ENCODE measurements around the gene CNGB1.
"Not testable (repeated sequence)": the region's sequence is repeated elsewhere in the genome, so short reads cannot be mapped to it uniquely, and the experiment has no call there.

The CNGB1 gene

DNA sequence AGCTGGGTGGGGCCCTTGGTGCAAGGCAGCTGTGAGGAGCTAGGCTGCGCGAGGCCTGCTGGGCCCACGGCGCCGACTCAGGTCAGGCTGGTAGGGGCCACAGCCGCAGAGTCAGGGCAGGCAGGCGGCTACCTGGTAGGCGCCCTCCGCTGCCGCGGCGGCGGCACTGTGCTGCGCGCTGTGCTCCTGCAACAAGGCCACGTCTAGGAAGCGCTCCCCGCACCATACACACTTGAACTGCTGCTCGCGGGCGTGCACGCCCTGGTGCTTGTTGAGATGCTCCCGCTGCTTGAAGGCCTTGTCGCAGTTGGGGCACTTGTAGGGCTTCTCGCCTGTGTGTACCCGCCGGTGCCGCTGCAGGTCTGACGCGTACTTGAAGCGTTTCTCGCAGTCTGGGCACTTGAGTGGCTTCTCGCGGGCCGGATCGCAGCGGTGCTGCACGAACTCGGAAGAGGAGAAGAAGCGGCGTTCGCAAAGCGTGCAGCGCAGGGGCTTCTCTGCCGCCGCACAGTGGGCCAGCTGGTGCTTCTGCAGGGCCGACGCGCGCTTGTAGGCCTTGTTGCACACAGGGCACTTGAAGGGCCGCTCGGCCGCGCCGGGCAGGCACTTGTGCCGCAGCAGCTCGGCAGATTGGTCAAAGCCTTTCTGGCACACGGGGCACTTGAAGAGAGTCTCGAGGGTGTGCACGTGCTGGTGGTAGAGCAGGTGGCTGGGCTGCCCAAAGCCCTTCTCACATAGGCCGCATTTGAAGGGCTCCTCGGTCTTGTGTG, 25.7 kb upstream of the CNGB1 start:
- no peak for DNase-seq

DNA sequence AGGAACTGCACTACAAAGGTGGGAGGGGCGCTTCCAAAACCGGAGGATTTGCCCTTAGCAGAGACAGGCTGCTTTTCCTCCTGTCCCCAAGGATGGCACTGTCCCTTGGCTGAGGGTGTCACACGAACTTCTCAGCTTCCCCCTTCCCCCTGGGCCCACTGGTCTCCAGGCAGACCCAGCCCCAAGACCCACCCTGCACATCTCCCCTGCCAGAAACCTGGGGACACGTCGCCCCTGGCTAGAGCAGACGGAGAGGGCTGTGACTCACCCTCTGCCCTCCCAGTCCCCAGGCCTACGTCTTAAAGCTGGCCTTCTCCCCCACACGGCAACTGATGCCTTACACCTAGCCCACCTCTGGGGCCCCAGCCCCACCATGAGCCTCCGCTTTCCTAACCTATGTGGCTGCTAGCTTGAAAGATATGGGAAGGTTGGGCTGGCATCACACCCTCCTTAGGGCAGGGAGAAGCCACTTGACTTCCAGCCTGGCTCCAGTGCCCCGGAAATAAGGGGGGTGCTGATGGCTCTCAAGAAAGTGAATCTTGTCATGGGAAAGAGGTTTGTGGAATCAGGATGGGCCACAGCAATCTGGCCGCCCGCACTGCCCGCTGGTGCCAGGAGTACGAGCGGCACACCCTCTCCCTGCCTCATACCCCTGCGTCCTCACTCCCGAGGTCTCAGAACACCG, 24.9 kb upstream of the CNGB1 start:
- DNase-seq = no peak

DNA sequence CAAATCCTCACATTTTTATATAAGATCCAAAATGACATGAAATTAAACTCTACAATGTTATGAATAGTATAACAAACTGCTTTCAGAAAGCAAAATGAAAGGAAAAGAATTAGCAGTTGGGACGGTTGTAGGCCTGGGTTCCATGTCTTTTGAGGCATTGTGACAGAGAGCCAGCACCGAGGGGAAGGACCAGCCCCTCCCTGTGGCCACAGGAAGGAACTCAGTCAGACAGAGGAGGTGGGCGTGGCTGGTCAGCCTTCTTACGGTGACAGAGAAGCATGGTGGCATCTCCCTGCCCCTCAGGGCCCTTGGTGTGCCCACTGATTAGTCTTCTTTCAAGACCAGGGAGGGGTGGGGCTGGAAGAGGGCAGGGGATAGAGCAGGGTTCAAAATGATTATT, 23.9 kb upstream of the CNGB1 start:
- no peak for DNase-seq

DNA sequence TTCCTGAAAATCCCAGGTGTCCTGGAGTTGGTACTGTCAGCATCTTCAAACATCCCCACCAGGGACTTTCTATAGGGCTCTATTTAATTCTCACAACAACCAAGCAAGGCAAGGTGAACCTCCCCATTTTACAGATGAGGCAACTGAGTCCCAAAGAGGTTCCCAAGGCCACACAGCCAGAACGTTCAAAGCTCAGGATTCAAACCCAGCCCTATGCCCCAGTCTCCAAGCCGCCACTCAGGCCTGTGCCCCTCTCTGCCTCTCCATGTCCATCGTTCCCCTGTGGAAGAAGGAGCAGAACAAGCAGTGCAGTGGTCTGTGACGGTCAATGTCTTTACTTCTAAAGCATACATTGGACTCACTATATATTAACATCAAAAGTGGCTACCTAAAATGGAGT, 23.4 kb upstream of the CNGB1 start:
- DNase-seq = no peak

DNA sequence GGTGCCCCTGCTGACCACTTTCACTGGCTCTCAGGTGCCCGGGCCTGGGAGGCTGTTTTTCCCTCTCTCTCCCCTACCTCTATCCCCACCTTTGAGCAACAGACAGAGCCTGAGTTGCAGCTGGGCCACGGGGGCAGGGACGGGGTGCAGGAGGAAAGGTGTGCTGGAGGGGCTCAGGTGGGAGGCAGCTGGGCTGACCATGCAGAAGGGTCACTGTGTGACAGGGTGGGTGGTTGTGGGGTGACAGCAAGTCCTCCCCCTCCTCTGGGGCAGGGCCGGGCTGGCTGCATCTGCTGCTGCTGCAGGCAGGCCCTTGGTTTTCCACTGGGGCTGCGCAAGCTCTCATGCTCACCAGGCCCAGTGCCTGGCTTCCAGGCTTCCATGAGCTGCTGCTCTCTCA, 23.0 kb upstream of the CNGB1 start:
- DNase-seq = no peak

DNA sequence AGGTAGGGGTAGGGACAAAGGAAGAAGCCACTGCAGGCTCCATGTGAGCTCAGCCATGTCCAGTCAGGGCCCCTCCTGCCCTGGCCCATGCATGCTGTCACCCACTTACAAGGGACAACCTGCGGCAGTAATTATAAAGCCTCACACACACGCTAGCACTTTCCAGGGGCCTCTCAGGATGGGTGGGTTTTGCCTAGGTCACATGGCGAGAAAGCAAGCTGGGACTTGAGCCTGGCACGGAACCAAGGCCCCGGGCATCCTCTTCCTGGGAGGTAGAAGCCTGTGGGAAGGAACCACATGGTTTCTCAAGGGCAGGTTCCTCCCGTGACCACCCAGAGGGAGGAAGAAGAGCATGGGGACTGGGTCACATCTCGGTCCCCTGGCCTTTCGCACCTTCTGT, 22.5 kb upstream of the CNGB1 start:
- DNase-seq = no peak

DNA sequence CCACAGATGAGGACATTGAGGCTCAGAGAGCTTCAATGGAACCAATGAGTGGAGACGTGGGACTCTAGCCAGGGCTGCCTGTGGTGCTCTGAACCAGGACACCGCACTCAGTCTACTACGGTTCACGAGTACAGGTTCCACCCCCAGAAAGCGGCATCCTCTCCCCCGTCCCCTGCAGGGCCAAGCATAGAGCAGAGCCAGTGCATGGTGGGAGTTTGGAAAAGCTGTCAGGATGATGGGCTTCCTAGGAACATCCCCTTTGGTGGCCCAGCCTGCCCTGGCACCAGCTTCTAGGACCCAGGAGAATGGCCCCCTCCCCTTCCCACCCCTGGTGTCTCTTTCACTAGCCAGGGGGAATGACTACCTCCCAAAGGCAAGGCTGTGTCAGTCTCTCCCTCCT, 21.2 kb upstream of the CNGB1 start:
- no peak for DNase-seq

DNA sequence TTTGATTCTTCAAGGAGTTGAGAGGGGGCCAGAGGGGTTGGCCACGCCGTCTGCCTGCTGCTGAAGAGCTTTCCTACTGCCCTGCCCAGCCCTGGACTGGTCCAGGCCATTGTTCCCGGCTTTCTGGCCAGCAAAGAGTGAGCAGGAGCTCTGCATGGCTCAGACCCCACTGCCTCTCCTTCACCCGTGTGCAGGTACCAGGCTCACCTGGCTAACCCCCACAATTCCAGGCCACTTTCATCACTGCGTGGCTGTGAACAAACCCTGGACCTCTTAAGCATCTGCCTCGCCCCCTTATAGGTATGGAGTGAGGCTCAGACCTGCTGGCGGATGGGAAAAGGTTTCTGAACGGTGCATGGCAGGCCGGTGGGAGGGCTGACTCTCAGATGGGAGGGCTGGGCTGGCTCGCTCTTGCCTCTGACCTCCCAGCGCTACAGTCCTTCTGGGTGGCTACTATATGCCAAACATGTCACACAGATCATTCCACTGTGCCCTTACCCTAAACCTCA, 20.7 kb upstream of the CNGB1 start:
- no peak for DNase-seq

DNA sequence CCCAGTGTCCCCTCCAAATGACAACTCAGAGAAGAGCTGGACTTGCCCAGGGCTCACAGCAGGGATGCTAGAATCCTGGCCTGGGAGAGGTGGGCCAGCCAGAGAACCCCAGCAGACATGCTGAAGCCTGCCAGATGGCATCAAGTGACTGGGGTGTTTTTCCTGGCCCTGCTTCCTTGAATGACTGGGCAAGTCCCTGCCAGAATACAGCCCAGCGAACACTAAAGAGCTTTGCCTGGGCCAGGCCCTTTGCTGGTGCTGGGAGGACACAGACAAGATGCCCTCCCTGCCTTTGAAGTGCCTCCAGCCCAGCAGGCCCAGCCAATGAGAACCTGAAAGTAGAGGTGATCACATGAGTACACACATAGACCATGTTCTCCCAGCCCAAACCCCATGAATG, 18.0 kb upstream of the CNGB1 start:
- no peak for DNase-seq

DNA sequence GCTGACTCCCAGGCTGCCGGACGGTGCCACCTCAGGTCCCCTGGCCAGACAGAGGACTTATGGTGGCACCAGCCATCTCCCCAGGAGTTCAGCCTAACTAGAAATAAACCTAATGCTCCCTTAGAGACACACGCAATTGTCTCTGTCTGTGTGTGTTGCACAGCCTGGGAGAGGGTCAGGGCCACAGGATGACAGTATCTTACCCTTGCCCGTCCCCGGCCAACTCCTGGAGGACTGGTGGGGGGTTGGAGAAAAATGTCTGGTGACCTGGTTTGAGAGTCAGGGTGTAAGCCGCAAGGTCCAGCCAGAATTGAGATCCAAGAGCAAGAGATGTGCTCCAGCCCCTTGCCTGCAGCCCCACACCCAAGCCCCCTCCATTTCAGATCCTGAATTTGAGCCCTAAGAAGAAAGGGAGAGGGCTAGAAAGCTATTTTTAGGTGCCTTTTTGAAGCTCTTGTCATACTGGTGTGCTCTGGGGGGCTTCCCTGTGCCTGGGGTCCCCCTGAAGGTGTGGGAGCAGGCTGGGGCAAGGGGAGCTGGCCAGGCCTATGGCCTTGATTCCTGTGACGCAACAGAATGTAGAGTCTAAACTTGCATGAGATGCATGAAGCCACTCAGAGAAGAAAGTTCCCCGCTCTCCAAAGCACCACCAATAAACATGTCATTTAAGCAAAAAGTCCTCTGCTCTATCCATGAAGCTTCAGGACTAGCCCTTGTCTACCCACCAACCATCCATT, 16.7 kb upstream of the CNGB1 start:
- DNase-seq = no peak

DNA sequence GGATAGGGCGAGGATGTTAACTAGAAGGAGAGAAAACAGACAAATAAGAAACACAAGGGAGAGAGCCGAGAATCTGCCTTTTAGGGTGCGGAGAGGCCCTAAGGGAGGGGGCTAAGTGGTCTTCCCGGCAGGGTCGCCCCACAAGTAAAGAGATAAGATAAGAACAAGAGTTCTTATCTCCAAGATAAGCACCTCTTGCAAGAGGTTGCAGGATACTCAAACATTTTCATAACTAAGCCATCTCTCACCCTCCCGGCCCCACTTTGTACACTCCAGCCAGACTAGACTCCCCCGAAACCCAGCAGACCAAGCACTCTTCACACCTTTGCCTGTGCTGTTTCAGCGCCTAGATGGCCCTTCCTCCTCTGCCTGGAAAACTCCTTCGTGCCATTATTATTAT, 15.3 kb upstream of the CNGB1 start:
- DNase-seq = no peak

DNA sequence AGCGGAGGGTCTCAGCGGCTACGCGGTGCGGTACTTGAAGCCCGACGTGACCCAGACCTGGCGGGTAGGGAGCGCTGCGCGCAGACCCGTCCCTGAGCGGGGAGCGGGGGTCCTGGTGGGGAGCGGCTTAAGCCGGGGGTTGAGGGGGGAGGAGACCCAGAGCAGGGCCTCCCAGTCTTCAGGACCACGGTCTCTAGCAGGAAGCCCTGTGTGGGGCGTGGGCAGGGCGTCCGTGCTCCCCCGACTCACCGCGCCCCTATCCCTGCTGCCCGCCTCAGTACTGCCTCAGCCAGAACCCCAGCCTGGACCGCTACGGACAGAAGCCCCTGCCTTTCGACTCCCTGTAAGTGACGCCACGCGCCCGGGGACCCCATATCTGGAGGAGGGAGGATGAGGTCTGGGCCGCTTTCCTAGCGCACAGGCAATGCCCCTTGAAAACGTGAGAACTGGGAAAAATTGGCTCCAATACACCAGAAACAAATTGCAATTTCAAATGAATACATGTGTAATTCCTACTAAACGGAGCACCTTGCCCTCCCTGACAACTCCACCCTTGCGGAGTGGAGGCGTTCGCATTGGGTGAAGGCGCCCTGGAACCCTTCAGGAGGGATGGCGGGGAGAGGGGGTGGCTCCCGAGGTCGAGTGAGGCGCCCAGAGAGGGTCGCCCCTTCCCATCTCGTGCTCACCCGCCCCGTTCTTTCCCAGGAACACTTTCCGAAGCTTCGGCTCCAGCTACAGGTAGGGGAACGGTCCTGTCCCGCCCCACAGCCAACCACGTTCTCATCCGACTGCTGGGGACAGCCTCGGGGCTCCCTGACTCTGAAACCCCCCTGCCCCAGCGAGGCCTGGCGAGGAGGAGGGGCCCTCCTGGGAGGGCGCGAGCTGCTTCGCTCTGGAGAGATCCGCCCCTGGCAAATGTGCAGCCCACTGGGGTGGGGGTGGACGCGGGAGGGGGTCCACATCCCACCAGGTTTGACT, 14.6 kb upstream of the CNGB1 start:
- no peak for DNase-seq

DNA sequence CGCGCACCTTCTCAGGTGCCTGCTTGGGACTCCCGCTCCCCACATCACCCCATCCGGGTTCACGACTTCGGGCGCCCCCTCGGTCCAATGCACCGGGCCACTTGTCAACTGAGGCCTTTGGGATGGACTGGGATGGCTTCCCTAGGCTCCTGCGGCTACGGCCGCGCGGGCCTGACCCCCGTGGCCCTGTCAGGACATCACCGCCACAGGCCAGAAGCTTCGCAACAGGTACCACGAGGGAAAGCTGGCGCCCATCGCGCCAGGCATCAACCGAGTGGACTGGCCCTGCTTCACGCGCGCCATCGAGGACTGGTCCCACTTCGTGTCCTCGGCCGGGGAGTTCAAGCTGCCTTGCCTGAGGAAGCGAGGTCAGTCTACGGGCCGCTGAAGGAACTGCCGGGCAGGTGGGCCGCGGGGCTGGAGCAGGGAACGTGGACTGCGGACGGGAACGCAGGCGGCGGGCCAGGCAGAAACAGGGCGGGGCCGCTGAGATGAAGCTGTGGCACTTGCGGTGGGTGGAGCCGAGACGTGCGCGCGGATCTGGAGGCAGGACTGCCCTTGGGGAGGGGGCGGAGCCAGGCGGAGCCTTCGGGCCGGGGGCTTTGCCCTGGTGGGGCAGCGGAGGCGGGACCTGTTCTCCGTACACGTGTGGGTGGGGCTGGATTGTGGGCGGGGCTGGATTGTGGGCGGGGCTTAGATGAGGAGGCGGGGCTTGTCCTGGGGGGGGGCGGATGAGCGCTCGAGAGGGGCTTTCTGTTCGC, 13.7 kb upstream of the CNGB1 start:
- DNase-seq = peak; percentile 79

DNA sequence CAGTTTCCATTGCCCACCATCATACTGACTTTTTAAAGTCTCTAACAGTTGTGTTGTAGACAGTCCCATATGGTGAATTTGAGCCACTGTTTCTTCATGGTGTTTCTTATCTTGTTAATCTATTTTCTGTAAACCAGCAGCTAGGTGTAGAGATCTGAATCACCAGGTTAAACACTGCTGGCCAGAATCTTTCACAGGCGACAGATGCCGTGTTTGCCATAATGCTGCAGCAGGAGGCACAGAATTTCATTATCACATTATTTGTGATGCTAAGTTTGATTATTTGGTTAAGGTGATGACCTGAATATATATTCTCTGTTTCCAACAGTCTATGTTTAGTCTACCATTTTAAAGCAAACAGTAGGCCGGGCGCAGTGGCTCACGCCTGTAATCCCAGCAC, 11.5 kb upstream of the CNGB1 start:
- DNase-seq = peak; percentile 8

DNA sequence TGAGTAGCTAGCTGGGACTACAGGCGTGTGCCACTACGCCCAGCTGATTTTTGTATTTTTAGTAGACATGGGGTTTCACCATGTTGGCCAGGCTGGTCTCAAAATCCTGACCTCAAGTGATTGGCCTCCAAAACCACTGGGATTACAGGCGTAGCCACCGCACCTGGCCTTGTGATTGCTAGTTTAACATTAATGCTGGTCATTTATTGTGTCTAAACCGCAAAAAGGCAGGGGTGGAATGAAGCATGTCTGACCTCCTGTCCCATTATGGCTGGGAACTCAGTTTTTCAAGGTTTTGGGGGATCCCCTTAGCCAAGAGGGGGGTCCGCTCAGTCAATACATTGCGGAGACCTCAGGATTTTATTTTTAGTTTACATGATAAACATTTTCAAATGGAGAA, 10.7 kb upstream of the CNGB1 start:
- no peak for DNase-seq

DNA sequence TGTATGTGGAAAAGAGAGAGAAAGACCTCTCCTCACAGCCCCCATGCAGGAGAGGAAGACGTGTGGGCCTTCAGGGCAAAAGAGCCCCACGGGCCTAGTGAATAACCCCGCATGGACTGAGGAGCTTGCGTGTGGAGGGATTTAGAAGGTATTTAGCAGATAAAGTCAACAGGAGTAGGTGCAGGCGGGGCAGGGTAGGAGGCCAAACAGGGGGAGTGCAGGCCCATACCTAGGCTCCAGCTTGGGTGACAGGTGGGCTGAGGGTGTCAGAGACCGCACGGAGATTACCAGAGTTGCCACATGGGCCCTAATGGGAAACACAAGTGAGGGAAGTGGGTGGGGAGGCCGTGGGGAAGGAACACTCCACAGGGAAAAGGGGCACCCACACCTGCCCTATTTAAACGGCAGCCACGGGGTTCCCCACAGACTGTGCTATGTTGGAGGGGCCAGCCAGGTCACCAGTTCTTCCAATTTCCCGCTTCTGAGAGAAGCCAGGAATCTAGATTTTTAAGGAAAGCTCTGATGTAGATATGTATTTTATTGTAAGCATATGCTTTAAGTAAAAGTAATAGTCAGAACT, 8.2 kb upstream of the CNGB1 start:
- no peak for DNase-seq

DNA sequence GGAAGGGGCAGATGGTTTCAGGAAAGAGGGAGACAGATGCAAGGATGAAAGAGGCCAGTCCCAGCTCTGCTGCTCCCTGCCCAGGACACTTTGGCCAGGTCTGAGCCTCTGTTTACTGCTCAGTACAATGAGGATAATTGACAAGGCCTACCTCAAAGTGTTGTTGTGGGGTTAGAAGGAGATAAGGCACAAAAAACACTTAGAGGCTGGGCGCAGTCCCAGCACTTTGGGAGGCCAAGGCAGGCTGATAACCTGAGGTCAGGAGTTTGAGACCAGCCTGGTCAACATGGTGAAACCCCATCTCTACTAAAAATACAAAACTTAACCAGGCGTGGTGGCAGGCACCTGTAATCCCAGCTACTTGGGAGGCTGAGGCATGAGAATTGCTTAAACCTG, 7.1 kb upstream of the CNGB1 start:
- not testable (repeated sequence) for DNase-seq

DNA sequence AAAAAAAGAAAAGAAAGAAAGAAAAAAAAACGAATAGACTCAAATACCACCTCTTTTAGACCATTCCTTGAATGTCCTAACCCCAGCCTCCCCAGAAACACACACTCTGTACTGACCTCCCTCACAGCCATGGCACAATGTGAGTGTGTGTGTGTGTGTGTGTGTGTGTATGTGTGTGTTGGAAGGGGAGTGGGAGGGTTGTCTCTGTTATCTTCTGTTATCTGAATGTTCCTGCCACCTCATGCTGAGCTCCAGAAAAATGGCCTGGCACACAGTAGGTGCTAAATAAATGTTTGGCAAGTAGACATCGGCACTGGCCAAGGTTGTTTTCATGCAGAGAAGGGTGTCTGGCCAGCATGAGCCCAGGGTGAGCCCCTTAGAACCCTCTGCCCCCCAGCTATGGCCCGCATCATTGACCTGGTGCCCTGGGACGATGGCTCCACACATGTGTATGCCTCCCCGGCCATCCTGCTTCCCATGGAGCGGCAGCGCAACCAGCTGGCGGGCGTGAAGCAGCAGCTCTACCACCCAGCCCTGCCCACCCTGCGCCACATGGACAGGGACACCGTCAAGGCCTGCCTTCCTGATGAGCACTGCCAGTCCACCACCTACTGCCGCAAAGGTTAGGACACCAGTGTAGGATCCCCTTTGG, 6.6 kb upstream of the CNGB1 start:
- DNase-seq = no peak

DNA sequence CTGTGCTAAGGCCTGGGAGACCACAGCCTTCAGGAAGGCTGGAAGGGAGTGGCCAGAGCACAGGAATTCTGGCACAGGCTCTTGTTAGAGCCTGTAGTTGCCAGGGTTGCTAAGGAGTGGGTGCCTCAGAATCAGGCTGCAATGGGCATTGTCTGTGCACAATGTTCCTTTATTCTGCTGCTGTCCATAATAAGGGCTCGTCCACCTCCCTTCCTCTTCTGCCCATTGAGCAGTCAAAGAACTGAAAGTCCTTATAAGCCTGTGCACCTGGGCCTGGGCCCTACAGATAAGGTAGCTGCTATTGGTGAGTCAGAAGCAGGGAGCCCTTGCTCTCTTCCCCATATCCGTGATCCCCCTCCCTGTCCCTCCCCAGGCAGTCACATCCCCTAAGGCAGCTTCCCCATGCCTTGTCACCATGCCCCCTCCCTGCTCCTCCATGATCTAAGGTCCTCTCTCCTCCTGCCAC, 5.4 kb upstream of the CNGB1 start:
- DNase-seq = no peak

DNA sequence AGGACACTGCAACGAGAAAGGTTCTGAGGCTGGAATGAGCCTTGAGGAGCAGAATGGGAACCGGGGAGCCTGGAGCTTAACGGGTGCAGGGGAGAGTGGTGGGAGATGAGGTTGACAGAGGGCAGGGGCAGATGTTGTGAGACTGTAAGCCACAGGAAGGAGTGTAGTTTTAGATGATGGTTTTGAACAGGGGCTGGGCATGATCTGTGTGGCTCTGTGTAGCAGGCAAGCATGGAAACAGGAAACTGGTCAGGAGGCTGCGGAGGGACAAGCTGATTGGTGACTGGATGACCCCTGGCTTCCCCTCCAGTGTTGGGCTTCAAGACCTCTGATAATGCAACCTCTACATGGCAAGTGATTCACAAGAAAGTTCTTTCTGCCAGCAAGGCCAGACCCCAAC, 1.4 kb upstream of the CNGB1 start:
- DNase-seq = no peak

DNA sequence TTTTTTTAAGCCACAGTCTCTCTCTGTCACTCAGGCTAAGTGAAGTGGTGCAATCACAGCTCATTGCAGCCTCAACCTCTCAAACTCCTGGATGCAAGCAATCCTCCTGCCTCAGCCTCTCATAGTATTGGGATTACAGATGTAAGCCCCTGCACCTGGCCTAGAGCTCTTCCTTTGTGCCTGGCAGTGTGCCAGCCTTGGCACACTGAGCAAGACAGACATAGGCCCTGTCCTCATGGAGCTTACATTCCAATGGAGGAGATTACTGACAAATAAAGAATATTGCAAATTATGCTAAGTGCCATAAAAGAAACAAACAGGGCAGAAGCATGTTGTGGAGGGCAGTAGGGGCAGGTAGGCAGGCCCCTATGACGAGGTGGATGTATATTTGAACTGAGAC, 920 bp upstream of the CNGB1 start:
- no peak for DNase-seq
